HG03520 (cell line): ENCODE results near the gene PLEKHN1.
"Not testable (repeated sequence)": the region's sequence is repeated elsewhere in the genome, so short reads cannot be mapped to it uniquely, and the experiment has no call there.

ENCODE experiments used
- ATAC-seq: cut with Tn5 transposase; IDR thresholded peaks from one replicate; pipeline ENCODE4 v1.9.1; 2021; ENCODE audit warnings: mild to moderate bottlenecking, moderate library complexity; ENCODE audit not compliant: unreplicated experiment

Gene PLEKHN1

DNA sequence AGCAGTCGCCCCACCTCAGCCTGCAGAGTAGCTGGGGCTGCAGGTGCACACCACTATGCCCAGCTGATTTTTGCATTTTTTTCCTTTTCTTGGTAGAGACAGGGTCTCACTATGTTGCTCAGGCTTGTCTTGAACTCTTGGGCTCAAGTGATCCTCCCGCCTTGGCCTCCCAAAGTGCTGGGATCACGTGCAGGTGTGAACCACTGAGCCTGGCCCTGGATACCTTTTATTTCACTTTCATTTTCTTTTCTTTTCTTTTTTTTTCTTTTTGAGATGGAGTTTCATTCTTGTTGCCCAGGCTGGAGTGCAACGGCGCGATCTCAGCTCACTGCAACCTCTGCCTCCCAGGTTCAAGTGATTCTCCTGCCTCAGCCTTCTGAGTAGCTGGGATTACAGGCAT lies 25.0 kb downstream of the PLEKHN1 start:
- ATAC-seq, result not testable (repeated sequence)

DNA sequence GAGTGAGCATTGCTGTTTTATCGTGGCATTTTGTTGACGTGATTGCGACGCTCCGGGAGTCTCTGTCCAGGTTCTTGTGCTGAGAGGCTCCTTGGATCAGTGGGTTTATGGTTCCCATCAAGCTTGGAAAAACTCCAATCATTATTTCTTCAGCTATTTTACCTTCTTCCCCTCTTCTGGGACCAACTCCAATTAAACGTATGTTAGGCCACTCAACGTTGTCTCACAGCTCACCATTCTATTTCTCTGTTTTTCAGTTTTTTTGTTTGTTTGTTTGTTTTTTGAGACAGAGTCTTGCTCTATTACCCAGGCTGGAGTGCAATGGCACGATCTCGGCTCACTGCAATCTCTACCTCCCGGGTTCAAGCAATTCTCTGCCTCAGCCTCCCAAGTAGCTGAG lies 25.6 kb downstream of the PLEKHN1 start:
- no peak for ATAC-seq

- ATAC-seq, result no peak
These were observed 26.1 kb downstream of the PLEKHN1 start for GRCh38 chr1:992362-992761.

DNA sequence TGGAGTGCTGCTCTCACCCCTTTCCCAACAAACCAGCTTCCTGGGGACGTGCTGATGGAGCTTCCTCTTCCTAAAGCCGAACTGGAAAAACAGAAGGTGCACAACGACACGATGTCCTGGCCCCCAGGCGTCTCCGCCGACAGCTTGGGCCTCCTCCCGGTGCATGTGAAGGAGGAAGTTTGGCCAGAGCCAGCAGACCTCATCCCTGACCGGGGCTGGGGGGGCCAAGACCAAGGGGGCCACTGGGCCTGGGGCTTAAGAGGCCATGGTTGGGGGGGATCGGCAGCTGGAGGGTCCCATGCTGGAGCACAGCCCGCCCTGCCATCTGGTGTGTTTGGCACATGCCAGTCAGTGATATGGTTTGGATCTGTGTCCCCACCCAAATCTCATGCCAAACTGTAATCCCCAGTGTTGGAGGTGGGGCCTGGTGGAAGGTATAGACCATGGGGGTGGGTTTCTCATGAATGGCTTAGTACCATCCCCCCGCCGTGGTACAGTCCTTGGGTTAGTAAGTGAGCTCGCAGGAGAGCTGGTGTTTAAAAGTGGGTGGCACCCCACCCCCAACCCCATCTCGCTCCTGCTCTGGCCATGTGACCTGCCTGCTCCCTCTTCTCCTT lies 27.2 kb downstream of the PLEKHN1 start:
- no peak for ATAC-seq

GRCh38 chr1:994546-994945 lies 28.3 kb downstream of the PLEKHN1 start:
- not testable (repeated sequence) for ATAC-seq

GRCh38 chr1:995665-996633 lies 29.7 kb downstream of the PLEKHN1 start:
- no peak for ATAC-seq

- no peak for ATAC-seq
These were observed 30.8 kb downstream of the PLEKHN1 start for GRCh38 chr1:996851-997712.

GRCh38 chr1:997713-997992 lies 31.4 kb downstream of the PLEKHN1 start:
- ATAC-seq, result no peak

GRCh38 chr1:997993-998744 lies 31.9 kb downstream of the PLEKHN1 start:
- ATAC-seq, result no peak

- no peak for ATAC-seq
These were observed 32.4 kb downstream of the PLEKHN1 start for GRCh38 chr1:998745-998994.

DNA sequence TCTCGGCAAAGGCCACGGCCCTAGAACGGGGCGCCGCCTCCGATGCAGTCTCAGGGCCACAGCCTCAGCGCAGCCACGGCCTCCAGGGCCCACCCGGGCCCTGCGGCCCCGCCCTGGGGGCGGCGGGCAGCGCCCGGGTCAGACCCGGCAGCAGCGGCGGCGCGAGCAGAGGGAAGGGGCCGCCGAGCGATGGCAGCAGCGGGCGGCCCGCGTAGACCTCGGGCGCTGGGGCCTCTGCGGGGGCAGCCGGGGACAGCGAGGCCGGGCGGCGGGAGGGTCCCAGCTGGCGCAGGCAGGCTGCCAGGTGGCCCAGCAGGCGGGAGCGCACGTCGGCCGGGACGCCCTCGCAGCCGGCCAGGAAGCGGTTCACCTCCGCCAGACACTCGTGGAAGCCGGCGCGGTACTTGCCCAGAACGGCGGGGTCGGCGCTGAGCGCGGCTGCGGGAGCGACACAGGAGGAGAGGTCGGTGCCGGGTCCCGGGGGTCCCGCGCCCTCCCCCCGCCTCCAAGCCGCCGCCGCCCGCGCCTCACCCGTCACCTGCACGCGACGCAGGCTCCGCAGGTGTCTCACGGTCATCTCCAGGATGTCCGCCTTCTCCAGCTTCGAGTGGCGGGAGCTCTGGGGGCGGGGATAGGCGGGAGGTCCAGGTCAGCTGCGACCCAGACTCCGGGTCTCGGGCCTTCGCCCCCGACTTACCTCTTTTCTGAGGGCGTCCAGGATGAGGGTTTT lies 32.9 kb downstream of the PLEKHN1 start:
- ATAC-seq, result no peak

DNA sequence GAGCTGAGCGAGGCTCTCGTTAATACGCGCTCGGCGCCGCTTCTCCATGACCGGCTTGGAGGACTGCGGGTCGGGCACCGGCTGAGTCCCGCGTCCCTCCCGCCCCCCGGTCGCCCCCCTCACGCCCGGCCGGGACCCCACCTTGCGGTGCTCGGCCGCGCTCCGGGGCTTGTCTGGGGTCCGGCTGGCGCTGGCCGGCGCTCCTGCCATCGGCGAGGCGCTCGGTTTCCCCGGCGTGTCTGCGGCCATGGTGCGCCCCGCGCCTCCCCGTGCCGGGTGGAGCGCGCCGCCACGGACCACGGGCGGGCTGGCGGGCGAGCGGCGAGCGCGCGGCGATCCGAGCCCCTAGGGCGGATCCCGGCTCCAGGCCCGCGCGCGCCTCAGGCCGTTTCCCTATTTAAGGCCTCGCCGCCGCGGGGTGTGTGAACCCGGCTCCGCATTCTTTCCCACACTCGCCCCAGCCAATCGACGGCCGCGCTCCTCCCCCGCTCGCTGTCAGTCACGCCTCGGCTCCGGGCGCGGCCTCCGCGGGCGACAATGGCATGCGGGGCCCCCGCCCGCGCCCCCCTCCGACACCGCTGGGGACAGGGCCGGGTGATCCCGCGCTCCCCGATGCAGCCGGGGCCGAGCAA lies 33.6 kb downstream of the PLEKHN1 start, which contains the start of gene HES4:
Gene HES4, minus strand, starts transcription at position 373 of the 632 bp plus-strand sequence. Its CDS starts 124 bp downstream, at position 249.
- no peak for ATAC-seq

DNA sequence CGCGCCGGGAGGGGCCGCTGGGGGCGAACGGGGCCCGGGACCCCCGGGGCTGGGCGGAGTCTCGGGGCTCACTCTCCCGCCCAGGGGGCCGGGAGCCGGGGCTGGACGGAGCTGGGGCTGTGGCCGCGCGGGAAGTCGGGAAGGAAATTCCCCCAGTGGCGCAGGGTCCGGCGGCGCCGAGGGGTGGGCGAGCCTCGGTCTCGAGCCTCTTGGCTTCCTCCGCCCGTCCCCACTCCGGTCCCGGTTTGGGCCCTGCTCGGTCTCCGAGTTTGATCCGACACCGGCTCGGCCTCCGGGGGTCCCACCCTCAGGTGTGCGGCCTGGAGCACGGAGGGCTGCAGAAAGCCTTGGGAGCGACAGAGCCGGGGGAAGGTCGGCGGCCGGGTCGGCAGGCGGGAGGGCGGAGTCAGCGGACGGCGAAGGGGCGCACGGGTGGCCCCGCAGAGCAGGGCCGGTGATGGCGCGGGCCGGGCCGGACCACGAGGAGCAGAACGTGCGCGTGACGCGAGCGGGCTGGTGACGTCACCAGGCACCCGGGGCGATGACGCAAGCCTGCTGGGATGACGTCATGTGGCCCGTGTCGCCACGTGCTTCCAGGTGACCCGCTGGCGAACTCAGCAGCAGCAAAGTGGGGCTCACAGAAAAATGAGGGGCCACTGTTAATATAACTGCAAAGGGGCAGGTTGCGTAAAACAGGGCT lies 34.2 kb downstream of the PLEKHN1 start:
- ATAC-seq, result no peak

DNA sequence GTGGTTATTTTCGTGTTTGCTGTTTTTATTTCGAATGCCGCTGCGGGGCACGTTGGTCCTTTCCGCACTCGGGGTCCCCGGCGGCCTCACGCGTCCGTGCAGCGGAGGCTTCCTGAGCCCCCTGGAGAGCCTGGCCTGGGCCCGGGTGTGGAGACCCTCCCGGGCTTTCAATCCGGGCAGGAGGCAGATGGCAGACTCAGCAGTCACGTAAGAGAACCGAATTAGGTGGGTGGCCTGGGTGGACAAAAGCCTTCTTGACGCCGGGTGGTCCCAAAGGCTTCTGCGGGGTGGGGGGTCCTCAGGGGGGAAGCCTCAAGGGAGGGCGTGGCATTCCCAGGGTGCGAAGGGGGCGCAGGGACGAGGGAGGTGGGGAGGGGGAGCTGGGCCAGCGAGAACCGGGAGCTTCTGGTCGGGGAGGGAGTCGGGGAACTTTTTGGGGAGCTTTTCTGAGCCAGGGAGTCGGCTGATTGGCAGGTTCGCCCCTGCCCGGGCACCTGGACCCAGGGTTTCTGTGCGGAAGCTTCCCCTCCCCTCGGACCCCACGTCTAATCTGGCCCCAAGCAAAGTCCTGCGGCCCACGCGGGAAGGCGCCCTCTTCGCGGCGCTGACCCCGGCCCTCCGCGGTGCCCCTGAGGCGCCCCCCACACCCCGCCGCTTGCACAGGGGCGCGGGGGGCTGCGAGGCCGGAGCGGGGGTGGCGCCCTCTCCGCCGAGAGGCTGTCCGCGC lies 34.9 kb downstream of the PLEKHN1 start:
- no peak for ATAC-seq

- no peak for ATAC-seq
These were observed 37.5 kb downstream of the PLEKHN1 start for GRCh38 chr1:1003618-1004419.

DNA sequence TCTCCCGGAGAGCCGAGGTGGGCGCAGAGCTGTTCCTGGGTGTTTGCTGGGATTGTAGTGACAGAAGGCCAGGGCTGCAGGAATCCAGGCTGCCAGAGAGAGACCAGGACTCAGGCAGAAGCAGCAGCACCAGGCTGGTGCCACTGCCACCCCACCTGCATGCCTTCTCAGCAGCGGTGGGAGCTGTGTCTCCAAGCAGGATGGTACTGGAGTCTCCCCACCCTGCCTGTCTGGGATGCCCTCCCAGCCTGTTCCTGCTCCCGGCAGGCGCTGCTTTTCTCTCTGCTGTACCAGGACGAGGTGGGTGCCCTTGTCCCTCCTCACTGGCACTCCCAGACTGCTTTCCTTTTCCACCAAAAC lies 38.1 kb downstream of the PLEKHN1 start:
- no peak for ATAC-seq

DNA sequence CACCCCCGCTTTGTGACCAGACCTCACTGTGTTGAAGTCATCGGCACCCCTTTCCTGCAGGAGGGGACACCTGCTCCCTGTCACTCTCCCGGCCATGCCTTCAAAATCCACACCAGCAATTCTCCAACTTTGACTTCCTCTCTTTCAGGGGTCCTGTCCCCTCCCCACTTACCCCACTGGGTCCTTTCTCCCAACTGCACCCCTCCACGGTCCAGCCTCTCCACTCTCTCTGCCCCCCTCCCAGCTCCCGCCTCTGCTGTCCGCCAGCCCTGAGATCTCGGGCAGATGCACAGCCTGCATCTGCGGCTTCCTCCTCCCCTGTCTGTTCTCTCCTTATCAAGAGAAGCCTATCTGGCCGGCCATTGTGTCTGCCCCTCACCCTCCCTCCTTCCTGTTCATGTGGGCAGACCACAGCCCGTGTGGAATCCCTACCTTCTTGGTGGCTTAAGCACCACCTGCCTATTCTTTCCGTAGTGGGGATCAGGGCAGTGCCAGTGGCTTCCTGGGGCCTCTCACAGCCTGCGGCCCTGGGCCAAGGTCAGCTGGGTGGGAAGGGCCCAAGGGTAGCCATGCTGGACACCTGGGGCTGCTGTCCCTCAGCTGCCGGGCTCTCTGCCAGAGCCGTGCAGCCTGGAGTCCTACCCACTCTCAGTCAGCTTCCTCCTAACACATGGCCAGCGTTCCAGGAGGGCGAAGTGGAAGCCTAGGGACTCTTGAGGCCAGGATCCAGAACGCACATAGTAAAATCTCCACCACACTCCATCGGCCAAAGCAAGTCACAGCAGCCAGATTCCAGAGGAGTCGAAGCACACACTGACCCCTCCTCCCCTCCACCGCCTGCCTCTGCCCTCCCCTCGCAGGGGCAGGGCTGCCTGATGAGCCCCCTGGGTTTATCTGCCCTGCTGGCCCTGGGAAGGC lies 38.8 kb downstream of the PLEKHN1 start:
- ATAC-seq, result no peak
